SK-N-SH treated with all-trans-retinoic acid at 6 μM for 48 hours (cell line): ENCODE results near the gene KDM4C.
"Not testable (repeated sequence)": the region's sequence is repeated elsewhere in the genome, so short reads cannot be mapped to it uniquely, and the experiment has no call there.

ENCODE experiments used
- ATAC-seq: fragments of 200-7000 bp; cut with Tn5 transposase; 3 replicates; pipeline ENCODE4 v1.9.1; 2020; ENCODE audit warnings: mild to moderate bottlenecking, moderate library complexity
- ARNTL ChIP-seq: fragments of 450-650 bp; formaldehyde crosslinking; IDR thresholded peaks from 2 replicates; pipeline ENCODE4 v1.5.0; 2020; ENCODE audit warnings: low read depth, mild to moderate bottlenecking, moderate library complexity, borderline replicate concordance
- BACH2 ChIP-seq: fragments of 250-450 bp; sonication (Bioruptor Pico); IDR thresholded peaks from 2 replicates; pipeline ENCODE4 v1.9.0; 2021; ENCODE audit warnings: mild to moderate bottlenecking, borderline replicate concordance
- CSDC2 ChIP-seq: fragments of 250-450 bp; sonication (Bioruptor Pico); IDR thresholded peaks from 2 replicates; pipeline ENCODE4 v1.5.0; 2020; ENCODE audit warnings: mild to moderate bottlenecking, moderate library complexity
- ESRRG ChIP-seq: fragments of 250-450 bp; sonication (Bioruptor Pico); IDR thresholded peaks from 2 replicates; pipeline ENCODE4 v1.6.1; 2021; ENCODE audit warnings: mild to moderate bottlenecking
- GLIS3 ChIP-seq: fragments of 250-450 bp; sonication (Bioruptor Pico); IDR thresholded peaks from 2 replicates; pipeline ENCODE4 v1.5.0; 2020; ENCODE audit warnings: mild to moderate bottlenecking, moderate library complexity
- ISL1 ChIP-seq: fragments of 250-450 bp; sonication (Bioruptor Pico); IDR thresholded peaks from 2 replicates; pipeline ENCODE4 v2.1.2; 2022; ENCODE audit warnings: mild to moderate bottlenecking, moderate library complexity
- OSR1 ChIP-seq: fragments of 250-450 bp; sonication (Bioruptor Pico); IDR thresholded peaks from 2 replicates; pipeline ENCODE4 v1.8.0; 2022; ENCODE audit warnings: moderate library complexity, mild to moderate bottlenecking, inconsistent platforms
- PPARA ChIP-seq: fragments of 250-450 bp; sonication (Bioruptor Pico); IDR thresholded peaks from 2 replicates; pipeline ENCODE4 v1.5.0; 2020; ENCODE audit warnings: mild to moderate bottlenecking, borderline replicate concordance
- RARB ChIP-seq: fragments of 250-450 bp; sonication (Bioruptor Pico); IDR thresholded peaks from 2 replicates; pipeline ENCODE4 v1.8.0; 2021; ENCODE audit warnings: mild to moderate bottlenecking, moderate library complexity
- SNAI2 ChIP-seq: fragments of 250-450 bp; sonication (Bioruptor Pico); IDR thresholded peaks from 2 replicates; pipeline ENCODE4 v1.5.0; 2020; ENCODE audit warnings: mild to moderate bottlenecking, moderate library complexity
- TCF4 ChIP-seq: fragments of 250-450 bp; sonication (Bioruptor Pico); IDR thresholded peaks from 2 replicates; pipeline ENCODE4 v1.8.0; 2021; ENCODE audit warnings: mild to moderate bottlenecking, moderate library complexity, borderline replicate concordance
- TOX ChIP-seq: fragments of 250-450 bp; sonication (Bioruptor Pico); IDR thresholded peaks from 2 replicates; pipeline ENCODE4 v1.8.0; 2021; ENCODE audit warnings: mild to moderate bottlenecking, moderate library complexity, borderline replicate concordance
- ZFP3 ChIP-seq: fragments of 250-450 bp; sonication (Bioruptor Pico); IDR thresholded peaks from 2 replicates; pipeline ENCODE4 v1.5.0; 2020; ENCODE audit warnings: mild to moderate bottlenecking, moderate library complexity
- ZFP30 ChIP-seq: fragments of 450-650 bp; formaldehyde crosslinking; IDR thresholded peaks from 2 replicates; pipeline ENCODE4 v1.5.0; 2022; ENCODE audit warnings: mild to moderate bottlenecking, moderate library complexity
- ZNF565 ChIP-seq: fragments of 450-650 bp; formaldehyde crosslinking; conservative IDR thresholded peaks from 2 replicates; pipeline ENCODE4 v1.5.0; 2020; ENCODE audit warnings: low read depth, mild to moderate bottlenecking, moderate library complexity
- ZNF70 ChIP-seq: fragments of 450-650 bp; formaldehyde crosslinking; IDR thresholded peaks from 2 replicates; pipeline ENCODE4 v1.5.0; 2020; ENCODE audit warnings: mild to moderate bottlenecking, moderate library complexity
- ZNF8 ChIP-seq: fragments of 450-650 bp; formaldehyde crosslinking; IDR thresholded peaks from 2 replicates; pipeline ENCODE4 v1.5.0; 2020; ENCODE audit warnings: mild to moderate bottlenecking, moderate library complexity
- TF ChIP-seq, protein P1 (sequence below): fragments of 250-450 bp; sonication (Bioruptor Pico); IDR thresholded peaks from 2 replicates; pipeline ENCODE4 v1.5.0; 2020; ENCODE audit warnings: mild to moderate bottlenecking, moderate library complexity
- TF ChIP-seq, protein P2 (sequence below): fragments of 250-450 bp; sonication (Bioruptor Pico); IDR thresholded peaks from 2 replicates; pipeline ENCODE4 v1.5.1; 2020; ENCODE audit warnings: low read depth, mild to moderate bottlenecking, moderate library complexity
- TF ChIP-seq, protein P3 (sequence below): fragments of 250-450 bp; sonication (Bioruptor Pico); IDR thresholded peaks from 2 replicates; pipeline ENCODE4 v1.8.0; 2020; ENCODE audit warnings: mild to moderate bottlenecking, moderate library complexity, borderline replicate concordance
- TF ChIP-seq, protein P4 (sequence below): fragments of 250-450 bp; sonication (Bioruptor Pico); IDR thresholded peaks from 2 replicates; pipeline ENCODE4 v1.8.0; 2021; ENCODE audit warnings: low read depth, mild to moderate bottlenecking, moderate library complexity, borderline replicate concordance
- TF ChIP-seq, protein P5 (sequence below): fragments of 250-450 bp; sonication (Bioruptor Pico); IDR thresholded peaks from 2 replicates; pipeline ENCODE4 v1.5.1; 2021; ENCODE audit warnings: mild to moderate bottlenecking, moderate library complexity

Gene KDM4C

DNA sequence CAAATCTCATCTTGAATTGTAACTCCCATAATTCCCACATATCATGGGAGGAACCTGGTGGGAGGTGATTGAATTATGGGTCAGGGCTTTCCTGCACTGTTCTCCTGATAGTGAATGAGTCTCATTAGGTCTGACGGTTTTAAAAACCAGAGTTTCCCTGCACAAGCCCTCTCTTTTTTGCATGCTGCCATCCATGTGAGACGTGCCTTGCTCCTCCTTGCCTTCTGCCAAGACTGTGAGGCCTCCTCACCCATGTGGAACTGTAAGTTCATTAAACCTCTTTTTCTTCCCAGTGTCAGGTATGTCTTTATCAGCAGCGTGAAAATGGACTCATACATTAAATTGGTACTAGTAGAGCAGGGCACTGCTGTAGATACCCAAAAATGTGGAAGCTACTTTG, 22.4 kb upstream of the KDM4C start:
- ATAC-seq = no peak
- no peak for TF ChIP-seq RARB (CRISPR knock-in tag)
- TF ChIP-seq, protein P1, sequence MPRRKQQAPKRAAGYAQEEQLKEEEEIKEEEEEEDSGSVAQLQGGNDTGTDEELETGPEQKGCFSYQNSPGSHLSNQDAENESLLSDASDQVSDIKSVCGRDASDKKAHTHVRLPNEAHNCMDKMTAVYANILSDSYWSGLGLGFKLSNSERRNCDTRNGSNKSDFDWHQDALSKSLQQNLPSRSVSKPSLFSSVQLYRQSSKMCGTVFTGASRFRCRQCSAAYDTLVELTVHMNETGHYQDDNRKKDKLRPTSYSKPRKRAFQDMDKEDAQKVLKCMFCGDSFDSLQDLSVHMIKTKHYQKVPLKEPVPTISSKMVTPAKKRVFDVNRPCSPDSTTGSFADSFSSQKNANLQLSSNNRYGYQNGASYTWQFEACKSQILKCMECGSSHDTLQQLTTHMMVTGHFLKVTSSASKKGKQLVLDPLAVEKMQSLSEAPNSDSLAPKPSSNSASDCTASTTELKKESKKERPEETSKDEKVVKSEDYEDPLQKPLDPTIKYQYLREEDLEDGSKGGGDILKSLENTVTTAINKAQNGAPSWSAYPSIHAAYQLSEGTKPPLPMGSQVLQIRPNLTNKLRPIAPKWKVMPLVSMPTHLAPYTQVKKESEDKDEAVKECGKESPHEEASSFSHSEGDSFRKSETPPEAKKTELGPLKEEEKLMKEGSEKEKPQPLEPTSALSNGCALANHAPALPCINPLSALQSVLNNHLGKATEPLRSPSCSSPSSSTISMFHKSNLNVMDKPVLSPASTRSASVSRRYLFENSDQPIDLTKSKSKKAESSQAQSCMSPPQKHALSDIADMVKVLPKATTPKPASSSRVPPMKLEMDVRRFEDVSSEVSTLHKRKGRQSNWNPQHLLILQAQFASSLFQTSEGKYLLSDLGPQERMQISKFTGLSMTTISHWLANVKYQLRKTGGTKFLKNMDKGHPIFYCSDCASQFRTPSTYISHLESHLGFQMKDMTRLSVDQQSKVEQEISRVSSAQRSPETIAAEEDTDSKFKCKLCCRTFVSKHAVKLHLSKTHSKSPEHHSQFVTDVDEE (CRISPR knock-in tag) = no peak
- TF ChIP-seq ESRRG = no peak
- TF ChIP-seq BACH2 (CRISPR knock-in tag) = no peak
- no peak for TF ChIP-seq PPARA (CRISPR knock-in tag)
- TF ChIP-seq TCF4 (CRISPR knock-in tag) = no peak
- no peak for TF ChIP-seq SNAI2 (CRISPR knock-in tag)
- TF ChIP-seq, protein P2, sequence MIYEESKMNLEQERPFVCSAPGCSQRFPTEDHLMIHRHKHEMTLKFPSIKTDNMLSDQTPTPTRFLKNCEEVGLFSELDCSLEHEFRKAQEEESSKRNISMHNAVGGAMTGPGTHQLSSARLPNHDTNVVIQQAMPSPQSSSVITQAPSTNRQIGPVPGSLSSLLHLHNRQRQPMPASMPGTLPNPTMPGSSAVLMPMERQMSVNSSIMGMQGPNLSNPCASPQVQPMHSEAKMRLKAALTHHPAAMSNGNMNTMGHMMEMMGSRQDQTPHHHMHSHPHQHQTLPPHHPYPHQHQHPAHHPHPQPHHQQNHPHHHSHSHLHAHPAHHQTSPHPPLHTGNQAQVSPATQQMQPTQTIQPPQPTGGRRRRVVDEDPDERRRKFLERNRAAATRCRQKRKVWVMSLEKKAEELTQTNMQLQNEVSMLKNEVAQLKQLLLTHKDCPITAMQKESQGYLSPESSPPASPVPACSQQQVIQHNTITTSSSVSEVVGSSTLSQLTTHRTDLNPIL = no peak
- no peak for TF ChIP-seq ISL1
- TF ChIP-seq CSDC2 = no peak
- no peak for TF ChIP-seq GLIS3
- no peak for TF ChIP-seq ZNF70 (CRISPR knock-in tag)
- no peak for TF ChIP-seq OSR1 (CRISPR knock-in tag)
- TF ChIP-seq ZNF8 (CRISPR knock-in tag) = no peak
- TF ChIP-seq ZNF565 (CRISPR knock-in tag) = no peak
- TF ChIP-seq, protein P3, sequence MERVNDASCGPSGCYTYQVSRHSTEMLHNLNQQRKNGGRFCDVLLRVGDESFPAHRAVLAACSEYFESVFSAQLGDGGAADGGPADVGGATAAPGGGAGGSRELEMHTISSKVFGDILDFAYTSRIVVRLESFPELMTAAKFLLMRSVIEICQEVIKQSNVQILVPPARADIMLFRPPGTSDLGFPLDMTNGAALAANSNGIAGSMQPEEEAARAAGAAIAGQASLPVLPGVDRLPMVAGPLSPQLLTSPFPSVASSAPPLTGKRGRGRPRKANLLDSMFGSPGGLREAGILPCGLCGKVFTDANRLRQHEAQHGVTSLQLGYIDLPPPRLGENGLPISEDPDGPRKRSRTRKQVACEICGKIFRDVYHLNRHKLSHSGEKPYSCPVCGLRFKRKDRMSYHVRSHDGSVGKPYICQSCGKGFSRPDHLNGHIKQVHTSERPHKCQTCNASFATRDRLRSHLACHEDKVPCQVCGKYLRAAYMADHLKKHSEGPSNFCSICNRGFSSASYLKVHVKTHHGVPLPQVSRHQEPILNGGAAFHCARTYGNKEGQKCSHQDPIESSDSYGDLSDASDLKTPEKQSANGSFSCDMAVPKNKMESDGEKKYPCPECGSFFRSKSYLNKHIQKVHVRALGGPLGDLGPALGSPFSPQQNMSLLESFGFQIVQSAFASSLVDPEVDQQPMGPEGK (CRISPR knock-in tag) = no peak
- no peak for TF ChIP-seq ZFP30
- TF ChIP-seq, protein P4, sequence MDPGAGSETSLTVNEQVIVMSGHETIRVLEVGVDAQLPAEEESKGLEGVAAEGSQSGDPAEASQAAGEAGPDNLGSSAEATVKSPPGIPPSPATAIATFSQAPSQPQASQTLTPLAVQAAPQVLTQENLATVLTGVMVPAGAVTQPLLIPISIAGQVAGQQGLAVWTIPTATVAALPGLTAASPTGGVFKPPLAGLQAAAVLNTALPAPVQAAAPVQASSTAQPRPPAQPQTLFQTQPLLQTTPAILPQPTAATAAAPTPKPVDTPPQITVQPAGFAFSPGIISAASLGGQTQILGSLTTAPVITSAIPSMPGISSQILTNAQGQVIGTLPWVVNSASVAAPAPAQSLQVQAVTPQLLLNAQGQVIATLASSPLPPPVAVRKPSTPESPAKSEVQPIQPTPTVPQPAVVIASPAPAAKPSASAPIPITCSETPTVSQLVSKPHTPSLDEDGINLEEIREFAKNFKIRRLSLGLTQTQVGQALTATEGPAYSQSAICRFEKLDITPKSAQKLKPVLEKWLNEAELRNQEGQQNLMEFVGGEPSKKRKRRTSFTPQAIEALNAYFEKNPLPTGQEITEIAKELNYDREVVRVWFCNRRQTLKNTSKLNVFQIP (CRISPR knock-in tag) = no peak
- no peak for TF ChIP-seq ZFP3 (CRISPR knock-in tag)
- TF ChIP-seq TOX (CRISPR knock-in tag) = no peak

DNA sequence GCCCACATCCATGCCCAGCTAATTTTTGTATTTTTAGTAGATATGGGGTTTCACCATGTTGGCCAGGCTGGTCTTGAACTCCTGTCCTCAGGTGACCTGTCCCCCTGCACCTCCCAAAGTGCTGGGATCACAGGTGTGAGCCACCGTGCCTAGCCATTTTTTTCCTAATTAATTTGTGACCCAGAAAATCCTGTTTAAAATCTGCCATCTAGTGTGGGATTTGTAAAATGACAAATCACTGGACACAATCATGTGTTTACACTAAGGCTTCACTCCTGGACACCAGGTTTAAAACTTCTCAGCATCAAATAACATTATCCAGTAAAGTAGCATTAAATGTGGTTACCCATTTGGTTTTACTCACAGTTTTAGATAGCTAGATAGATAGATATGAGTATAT, 18.6 kb upstream of the KDM4C start:
- ATAC-seq = peak; percentile 72
- no peak for TF ChIP-seq ISL1
- TF ChIP-seq, protein P2 = no peak
- TF ChIP-seq RARB (CRISPR knock-in tag) = no peak
- TF ChIP-seq ZNF70 (CRISPR knock-in tag) = no peak
- TF ChIP-seq OSR1 (CRISPR knock-in tag) = no peak
- TF ChIP-seq ZNF8 (CRISPR knock-in tag) = no peak
- no peak for TF ChIP-seq ESRRG
- TF ChIP-seq, all 23 proteins: peak for 0

DNA sequence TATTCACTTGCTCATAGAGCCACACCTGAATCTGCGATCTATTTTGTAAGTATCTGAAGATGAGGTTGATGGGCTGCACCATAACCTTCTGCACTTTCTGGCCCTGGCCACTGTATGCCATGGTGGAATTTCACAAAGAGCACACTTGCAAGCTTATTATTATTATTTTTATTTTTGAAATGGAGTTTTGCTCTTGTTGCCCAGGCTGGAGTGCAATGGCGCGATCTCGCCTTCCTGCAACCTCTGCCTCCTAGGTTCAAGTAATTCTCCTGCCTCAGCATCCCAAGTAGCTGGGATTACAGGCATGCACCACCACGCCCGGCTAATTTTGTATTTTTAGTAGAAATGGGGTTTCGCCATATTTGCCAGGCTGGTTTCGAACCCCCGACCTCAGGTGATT, 8.9 kb upstream of the KDM4C start:
- not testable (repeated sequence) for ATAC-seq

DNA sequence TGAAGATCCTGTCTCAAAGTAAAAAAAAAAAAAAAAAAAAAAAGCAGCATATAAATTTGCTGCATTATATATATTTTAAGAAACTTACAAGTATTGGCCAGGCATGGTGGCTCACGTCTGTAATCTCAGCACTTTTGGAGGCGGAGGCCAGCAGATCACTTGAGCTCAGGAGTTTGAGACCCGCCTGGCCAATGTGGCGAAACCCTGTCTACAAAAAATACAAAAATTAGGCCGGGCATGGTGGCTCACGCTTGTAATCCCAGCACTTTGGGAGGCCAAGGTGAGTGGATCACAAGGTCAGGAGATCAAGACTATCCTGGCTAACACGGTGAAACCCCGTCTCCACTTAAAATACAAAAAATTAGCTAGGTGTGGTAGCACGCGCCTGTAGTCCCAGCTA, 2.9 kb upstream of the KDM4C start:
- not testable (repeated sequence) for ATAC-seq

DNA sequence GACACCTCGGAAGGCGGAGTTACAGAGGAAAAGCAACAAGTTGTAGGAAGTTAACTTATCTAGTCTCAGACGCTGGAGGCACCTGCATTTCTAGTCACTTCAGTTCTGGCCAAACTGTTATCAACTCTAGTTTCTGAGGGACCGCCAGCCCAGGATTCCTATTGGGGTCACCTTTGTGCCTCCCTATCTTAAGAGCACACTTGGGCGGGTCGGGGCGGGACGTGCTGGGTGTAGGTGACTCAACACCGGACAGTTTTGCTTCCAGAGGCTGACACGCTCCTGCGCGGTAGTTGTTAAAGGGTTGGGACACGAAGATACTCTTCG, 679 bp upstream of the KDM4C start:
- no peak for TF ChIP-seq ARNTL (CRISPR knock-in tag)
- TF ChIP-seq, protein P5, sequence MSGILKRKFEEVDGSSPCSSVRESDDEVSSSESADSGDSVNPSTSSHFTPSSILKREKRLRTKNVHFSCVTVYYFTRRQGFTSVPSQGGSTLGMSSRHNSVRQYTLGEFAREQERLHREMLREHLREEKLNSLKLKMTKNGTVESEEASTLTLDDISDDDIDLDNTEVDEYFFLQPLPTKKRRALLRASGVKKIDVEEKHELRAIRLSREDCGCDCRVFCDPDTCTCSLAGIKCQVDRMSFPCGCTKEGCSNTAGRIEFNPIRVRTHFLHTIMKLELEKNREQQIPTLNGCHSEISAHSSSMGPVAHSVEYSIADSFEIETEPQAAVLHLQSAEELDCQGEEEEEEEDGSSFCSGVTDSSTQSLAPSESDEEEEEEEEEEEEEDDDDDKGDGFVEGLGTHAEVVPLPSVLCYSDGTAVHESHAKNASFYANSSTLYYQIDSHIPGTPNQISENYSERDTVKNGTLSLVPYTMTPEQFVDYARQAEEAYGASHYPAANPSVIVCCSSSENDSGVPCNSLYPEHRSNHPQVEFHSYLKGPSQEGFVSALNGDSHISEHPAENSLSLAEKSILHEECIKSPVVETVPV (CRISPR knock-in tag) = no peak
- ATAC-seq = peak; percentile 67
